GM12872 (cell line): ENCODE measurements around the gene CNP.
A peak's percentile ranks its signal among the peaks of the same experiment; 100 is the strongest.

Source experiments
- TF ChIP-seq, protein P1 (sequence below): IDR thresholded peaks from 3 replicates; pipeline ENCODE4 v1.5.1; 2011; ENCODE audit warnings: low read depth, mild to moderate bottlenecking, low read length, moderate library complexity; ENCODE audit not compliant: insufficient read depth

The CNP gene

DNA sequence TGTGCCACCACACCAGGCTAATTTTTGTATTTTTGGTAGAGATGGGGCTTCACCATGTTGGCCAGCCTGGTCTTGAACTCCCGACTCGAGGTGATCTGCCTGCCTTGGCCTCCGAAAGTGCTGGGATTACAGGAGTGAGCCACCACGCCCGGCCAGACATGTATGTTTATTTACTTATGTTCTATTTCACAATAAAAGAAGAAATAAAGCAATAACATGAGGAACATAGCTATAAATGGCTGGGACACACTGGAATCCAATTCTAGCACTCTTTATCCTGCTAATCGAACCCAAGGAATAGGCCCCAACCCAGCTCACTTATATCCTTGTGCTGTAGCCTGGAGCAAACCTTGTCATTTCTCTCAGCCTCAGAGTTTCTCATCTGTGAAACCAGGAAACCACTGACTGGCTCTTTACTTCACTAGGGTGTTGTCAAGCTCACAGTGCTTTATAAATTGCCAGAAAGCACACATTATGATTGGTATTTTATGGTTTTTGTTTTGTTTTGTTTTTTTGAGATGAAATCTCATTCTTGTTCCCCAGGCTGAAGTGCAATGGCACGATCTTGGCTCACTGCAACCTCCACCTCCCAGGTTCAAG, 40.5 kb upstream of the CNP start:
- TF ChIP-seq, protein P1, sequence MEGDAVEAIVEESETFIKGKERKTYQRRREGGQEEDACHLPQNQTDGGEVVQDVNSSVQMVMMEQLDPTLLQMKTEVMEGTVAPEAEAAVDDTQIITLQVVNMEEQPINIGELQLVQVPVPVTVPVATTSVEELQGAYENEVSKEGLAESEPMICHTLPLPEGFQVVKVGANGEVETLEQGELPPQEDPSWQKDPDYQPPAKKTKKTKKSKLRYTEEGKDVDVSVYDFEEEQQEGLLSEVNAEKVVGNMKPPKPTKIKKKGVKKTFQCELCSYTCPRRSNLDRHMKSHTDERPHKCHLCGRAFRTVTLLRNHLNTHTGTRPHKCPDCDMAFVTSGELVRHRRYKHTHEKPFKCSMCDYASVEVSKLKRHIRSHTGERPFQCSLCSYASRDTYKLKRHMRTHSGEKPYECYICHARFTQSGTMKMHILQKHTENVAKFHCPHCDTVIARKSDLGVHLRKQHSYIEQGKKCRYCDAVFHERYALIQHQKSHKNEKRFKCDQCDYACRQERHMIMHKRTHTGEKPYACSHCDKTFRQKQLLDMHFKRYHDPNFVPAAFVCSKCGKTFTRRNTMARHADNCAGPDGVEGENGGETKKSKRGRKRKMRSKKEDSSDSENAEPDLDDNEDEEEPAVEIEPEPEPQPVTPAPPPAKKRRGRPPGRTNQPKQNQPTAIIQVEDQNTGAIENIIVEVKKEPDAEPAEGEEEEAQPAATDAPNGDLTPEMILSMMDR: no peak

DNA sequence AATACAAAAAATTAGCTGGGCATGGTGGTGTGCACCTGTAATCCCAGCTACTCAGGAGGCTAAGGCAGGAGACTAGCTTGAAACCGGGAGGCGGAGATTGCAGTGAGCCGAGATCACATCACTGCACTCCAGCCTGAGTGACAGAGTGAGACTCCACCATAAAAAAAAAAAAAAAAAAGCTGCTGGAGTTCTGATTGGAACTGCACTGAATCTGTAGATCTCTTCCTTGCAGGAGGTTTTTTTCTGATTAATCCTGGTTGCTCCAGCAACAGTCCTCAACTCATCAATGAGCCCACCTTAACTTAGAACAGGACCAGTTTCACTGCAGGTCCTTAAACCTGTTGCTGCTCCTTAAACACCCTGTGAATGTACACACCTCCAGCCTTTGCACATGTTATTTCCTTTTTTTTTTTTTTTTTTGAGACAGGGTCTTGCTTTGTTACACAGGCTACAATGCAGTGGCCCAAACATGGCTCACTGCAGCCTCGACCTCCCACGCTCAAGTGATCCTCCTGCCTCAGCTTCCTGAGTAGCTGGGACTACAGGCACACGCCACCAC, 37.8 kb upstream of the CNP start:
- TF ChIP-seq, protein P1: no peak

DNA sequence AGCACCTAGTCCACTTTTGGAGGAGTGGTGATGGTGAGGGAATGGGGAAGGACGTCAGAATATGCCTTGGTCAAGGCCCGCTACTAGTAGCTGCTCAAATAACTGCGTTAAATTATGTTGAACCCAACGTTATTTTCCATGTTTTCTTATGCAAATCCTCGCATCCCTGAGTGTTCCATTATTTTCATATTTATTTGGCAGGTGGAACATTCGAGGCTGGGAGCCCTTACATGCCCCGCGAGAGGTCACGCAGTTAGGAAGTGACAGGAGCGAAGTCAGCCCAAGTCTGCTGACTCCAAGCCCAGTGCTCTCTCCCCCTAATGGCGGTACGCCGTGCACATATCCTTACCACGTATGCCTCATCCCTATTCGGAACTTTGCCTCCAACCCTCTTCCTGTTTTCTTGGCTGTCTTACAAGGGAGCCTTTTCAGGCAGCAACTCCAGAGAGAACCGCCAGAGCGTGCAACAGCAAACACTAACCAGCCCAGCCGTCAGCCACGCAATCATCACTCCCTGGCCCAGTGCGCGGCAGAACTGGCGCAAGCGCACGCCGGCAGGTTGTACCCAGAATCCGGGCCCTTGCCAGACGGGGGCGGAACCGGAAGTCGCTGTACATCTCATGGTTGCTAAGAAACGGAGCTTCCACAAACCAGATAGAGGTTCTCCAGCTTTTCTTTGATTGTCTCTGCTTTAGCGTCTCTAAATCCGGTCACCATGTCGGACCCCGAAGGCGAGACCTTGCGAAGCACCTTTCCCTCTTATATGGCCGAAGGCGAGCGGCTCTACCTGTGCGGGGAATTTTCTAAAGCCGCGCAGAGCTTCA, 36.4 kb upstream of the CNP start, which contains the start of gene ODAD4:
Gene ODAD4 (plus strand): TSS at position 609 of the 824 bp plus-strand sequence. CDS start 107 bp downstream, at position 716.
- TF ChIP-seq, protein P1: peak; percentile 37; the same call in 2 of the 3 replicates

DNA sequence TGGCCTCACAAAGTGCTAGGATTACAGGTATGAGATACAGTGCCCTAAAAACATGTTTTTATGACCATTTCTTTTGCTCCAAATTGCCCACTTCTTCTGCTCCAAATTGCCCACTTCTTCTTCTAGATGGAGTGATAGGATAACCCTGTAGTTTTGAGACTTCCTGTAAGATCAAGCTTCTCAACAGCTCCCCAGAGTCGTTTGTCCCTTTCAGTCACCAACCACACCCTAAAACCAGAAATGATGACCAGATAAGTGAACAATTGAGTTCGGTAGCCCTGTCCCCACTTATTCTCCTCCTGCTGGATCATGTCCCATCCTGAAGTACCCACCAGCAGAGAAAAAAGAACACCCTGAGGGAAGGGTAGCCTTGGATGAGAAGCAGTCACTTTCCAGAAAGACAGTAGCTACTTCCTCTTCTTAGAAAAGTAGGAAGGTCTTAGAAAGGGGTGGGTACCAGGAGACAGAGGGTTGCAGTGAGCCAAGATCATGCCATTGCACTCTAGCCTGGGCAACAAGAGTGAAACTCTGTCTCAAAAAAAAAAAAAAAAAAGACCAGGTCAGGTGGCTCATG, 33.7 kb upstream of the CNP start:
- TF ChIP-seq, protein P1: no peak

DNA sequence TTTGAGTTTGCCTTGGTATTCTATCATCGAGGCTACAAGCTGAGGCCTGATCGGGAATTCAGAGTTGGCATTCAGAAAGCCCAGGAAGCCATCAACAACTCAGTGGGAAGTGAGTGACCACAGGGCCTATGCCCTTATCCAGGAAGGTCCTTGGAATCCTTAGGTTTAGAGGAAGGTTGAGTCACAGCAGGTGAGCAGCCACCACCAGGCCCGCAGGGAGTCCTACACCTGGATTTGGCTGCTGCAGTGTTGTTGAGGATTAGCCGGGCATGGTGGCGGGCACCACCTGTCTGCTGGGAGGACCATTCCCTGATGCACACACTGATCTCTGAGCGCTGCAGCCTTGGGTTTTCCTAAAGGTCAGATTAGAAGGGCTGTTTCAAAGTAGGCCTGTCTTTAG, 31.0 kb upstream of the CNP start:
- TF ChIP-seq, protein P1: no peak

DNA sequence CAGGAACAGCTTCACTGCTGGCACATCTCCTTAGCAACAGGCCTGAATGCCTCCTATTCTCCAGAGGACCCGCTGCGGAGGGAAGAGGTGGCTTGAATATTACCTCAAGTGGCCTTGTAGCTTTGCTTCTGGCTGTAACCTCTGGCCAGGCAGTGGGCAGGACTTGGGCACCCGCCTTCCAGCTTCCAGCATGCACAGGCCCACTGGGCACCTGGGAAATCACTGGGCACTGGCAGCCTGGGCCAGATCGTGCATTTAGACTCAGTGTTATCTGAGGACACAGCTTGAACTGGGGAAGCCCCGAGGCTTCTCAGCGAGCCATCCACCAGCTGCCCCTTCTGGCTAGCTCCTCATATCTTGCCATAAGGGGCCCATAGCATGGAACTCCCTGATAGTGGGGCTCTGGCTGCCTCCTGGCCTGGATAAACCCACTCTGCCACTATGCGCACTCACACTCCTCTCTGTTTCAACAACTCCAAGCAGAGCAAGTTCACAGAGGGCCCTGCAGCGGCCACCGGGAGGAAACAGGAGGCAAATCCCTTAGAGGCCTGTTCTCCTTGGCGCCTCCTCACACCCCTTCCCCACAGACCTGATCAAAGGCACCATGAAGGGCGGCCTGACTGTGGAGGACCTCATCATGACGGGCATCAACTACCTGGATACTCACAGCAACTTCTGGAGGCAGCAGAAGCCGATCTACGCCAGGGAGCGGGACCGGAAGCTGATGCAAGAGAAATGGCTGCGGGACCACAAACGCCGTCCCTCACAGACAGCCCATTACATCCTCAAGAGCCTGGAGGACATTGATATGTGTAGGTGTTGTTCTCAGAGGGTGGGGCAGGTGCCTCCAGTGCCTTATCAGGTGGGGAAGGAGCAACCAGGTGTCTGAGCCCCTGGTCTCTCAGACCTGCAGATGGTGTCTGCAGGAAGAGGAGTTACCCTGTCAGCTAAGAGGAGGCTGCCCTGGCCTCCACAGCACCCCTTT, 28.3 kb upstream of the CNP start:
- TF ChIP-seq, protein P1: no peak
